DMS 273 (cell line): ENCODE measurements around the gene KCNMA1.

Experiments
- DNase-seq: peaks from one replicate; lab custom pipeline; 2025; ENCODE audit not compliant: unreplicated experiment; lab: John Stamatoyannopoulos, UW

KCNMA1 gene

GRCh38 chr10:77315496-77316129, 322.0 kb downstream of the KCNMA1 start:
- DNase-seq, result peak; percentile 46

DNA sequence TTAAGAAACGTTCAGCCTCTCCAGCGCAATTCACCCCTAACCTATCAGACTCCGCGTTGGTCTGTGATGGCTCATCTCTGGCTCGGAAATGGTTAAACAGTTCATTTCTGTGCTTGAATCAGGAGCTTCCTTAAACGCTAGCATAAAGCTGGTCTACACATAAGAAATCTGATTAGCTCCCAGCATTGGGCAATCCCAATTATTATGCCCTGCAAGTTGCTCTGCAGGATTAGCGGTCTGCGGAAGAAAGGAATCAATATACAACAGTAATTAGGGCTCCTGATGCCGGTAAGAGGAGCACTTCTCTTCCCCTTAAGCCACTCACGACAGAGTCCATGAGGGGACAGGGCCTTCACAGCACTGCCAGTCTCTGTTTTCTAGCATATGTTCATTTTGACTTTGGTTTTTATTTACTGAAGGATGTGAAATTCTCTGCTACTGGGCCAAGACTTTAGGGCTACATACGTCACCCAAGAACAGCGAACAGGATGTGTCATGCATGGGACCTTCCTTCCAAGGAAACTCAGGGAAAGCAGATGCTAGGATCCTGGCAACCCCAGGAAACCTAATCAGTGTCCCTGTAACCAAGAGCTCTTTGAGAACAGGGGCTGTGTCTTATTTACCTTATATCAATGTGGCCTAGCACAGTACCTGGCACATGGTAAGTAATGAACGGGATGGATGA, 324.4 kb downstream of the KCNMA1 start:
- no peak for DNase-seq

- peak; percentile 68 for DNase-seq
These were observed 326.4 kb downstream of the KCNMA1 start for GRCh38 chr10:77311186-77311585.

- DNase-seq, result no peak
These were observed 327.2 kb downstream of the KCNMA1 start for GRCh38 chr10:77310288-77310840.

- DNase-seq, result no peak
These were observed 328.1 kb downstream of the KCNMA1 start for GRCh38 chr10:77309509-77309908.

DNA sequence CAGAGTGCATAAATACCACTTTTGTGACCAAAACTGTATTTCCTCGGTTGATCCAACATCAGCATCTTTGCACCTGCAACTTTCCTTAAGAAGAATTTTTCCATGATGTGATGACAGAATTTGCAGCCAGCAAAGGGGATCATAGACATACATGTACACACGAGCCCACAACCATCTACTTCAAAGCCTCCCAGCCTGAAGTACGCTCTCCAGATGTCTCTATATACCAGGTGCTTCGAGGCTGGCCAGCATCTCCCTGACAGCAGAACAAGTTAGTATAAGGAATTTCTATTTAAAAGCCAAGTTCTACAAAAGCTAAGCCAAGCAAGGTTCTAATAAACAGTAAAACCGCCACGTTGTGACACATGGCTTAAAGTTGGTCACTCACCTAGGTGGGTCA, 328.5 kb downstream of the KCNMA1 start:
- DNase-seq, result no peak

- DNase-seq, result peak; percentile 55
These were observed 329.4 kb downstream of the KCNMA1 start for GRCh38 chr10:77308084-77308732.

GRCh38 chr10:77306666-77307065, 330.9 kb downstream of the KCNMA1 start:
- DNase-seq, result no peak

GRCh38 chr10:77305650-77306632, 331.7 kb downstream of the KCNMA1 start:
- DNase-seq, result no peak

DNA sequence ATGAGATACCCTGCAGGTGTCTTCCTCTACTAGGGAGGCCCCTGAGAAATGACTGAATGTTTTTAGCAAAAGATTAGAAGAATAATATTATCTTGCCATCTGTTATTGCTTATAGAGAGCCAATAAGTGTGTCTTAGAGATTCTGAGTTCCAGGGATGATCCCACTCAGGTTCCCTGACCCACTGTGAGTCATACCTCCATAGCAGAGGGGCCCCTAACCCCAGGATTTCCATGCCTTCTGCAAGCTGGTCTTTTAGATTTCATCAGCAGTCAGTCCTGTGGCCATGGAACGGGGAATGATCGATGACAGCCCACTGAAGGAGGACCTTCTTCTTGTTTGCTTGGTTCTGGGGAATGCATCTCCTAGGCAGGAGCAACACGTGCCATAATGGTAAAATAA, 333.4 kb downstream of the KCNMA1 start:
- DNase-seq, result no peak

- DNase-seq, result no peak
These were observed 336.3 kb downstream of the KCNMA1 start for GRCh38 chr10:77301305-77301730.

- no peak for DNase-seq
These were observed 336.8 kb downstream of the KCNMA1 start for GRCh38 chr10:77300682-77301302.

DNA sequence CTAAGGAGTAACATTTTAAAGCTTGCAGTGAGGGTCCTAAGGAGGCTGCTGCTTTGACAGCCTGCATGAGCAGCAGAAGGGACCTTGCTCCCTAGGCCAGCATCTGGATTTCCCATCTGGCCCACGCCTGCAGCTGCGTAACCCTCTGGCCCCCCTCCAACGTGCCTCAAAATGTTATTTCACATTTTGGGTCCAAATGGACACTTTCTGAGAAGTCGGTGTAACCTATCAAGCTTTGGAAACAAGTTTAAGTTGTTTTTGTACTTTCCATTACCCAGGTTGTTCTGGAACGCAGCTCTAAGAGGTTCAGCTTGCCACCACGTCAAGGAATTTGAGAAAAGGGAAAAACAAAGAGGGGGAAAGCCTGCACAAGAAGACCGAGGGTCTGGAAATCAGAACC, 338.3 kb downstream of the KCNMA1 start:
- peak; percentile 16 for DNase-seq

DNA sequence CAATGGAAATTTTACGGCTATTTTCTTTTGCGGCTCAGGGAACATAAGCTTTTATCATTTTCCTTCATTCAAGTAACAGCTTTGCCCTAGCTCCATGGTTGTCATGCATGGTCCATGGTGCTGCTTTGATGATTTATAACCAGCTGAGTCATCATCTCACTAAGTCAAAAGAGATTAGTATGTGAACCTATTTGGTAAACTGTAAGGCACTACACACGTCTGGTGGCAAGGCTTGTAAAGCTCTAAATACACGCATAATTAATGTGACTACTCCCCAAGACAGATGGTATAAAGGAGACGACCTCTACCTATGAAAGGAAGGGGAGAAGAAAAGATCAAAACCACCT, 340.2 kb downstream of the KCNMA1 start:
- peak; percentile 62 for DNase-seq

- DNase-seq, result peak; percentile 57
These were observed 340.8 kb downstream of the KCNMA1 start for GRCh38 chr10:77296534-77297392.

GRCh38 chr10:77293773-77294172, 343.8 kb downstream of the KCNMA1 start:
- no peak for DNase-seq

- no peak for DNase-seq
These were observed 344.3 kb downstream of the KCNMA1 start for GRCh38 chr10:77293347-77293746.

- no peak for DNase-seq
These were observed 345.8 kb downstream of the KCNMA1 start for GRCh38 chr10:77291596-77292505.
